Measurements from ENCODE around the gene LST1.

LST1 gene

GRCh38 chr6:31580438-31580740 lies 5.7 kb upstream of the LST1 start:
- Histone ChIP-seq H3K79me2 (ENCODE audit: insufficient read depth, low read length) (peaks cover 37% of the 10 kb centered on the region), H3K4me3 (ENCODE audit: insufficient read depth, low read length, poor library complexity, severe bottlenecking) (peak overlapping the region; percentile 86), H3K9me3 (ENCODE audit: insufficient read depth, low read length) (no peaks in the 10 kb centered on the region), H3K27me3 (ENCODE audit: low read length) (no peaks in the 10 kb centered on the region), H3K36me3 (ENCODE audit: low read length) (peaks cover 3% of the 10 kb centered on the region; the same call in 1 of the 2 replicates), H3K27ac (ENCODE audit: low read depth, low read length) (peak overlapping the region; percentile 92), H3F3A (ENCODE audit: insufficient read depth) (peaks cover 88% of the 10 kb centered on the region), H2AFZ (ENCODE audit: low read depth, low read length, severe bottlenecking) (peak overlapping the region; percentile 15), H3K9me2 (replicated peaks; ENCODE audit: insufficient read depth, low read length) (no peaks in the 10 kb centered on the region), H3K9ac (ENCODE audit: low read length) (peak overlapping the region; percentile 87), H4K20me1 (ENCODE audit: low read depth, low read length) (no peaks in the 10 kb centered on the region), H3K4me2 (ENCODE audit: low read depth, low read length, poor library complexity, severe bottlenecking) (peak overlapping the region; percentile 86)
- TF ChIP-seq, protein P1, sequence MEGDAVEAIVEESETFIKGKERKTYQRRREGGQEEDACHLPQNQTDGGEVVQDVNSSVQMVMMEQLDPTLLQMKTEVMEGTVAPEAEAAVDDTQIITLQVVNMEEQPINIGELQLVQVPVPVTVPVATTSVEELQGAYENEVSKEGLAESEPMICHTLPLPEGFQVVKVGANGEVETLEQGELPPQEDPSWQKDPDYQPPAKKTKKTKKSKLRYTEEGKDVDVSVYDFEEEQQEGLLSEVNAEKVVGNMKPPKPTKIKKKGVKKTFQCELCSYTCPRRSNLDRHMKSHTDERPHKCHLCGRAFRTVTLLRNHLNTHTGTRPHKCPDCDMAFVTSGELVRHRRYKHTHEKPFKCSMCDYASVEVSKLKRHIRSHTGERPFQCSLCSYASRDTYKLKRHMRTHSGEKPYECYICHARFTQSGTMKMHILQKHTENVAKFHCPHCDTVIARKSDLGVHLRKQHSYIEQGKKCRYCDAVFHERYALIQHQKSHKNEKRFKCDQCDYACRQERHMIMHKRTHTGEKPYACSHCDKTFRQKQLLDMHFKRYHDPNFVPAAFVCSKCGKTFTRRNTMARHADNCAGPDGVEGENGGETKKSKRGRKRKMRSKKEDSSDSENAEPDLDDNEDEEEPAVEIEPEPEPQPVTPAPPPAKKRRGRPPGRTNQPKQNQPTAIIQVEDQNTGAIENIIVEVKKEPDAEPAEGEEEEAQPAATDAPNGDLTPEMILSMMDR (IDR thresholded peaks at IDR 0.05; ENCODE audit: insufficient read depth, low read length, poor library complexity, severe bottlenecking) = no peak
- TF ChIP-seq EZH2phosphoT487 (conservative IDR thresholded peaks at IDR 0.05; ENCODE audit: low read length) = no peak

GRCh38 chr6:31580807-31581433 lies 5.2 kb upstream of the LST1 start:
- no peaks in the 10 kb centered on the region for H4K20me1 ChIP-seq (ENCODE audit: low read depth, low read length)
- peak overlapping the region; percentile 87 for H3K9ac ChIP-seq (ENCODE audit: low read length)
- no peaks in the 10 kb centered on the region for H3K9me2 ChIP-seq (replicated peaks; ENCODE audit: insufficient read depth, low read length)
- peaks cover 32% of the 10 kb centered on the region for H3K79me2 ChIP-seq (ENCODE audit: insufficient read depth, low read length)
- peak overlapping the region; percentile 86 for H3K4me2 ChIP-seq (ENCODE audit: low read depth, low read length, poor library complexity, severe bottlenecking)
- no peaks in the 10 kb centered on the region for H3K9me3 ChIP-seq (ENCODE audit: insufficient read depth, low read length)
- peaks cover 89% of the 10 kb centered on the region for H3F3A ChIP-seq (ENCODE audit: insufficient read depth)
- peaks cover 3% of the 10 kb centered on the region; the same call in 1 of the 2 replicates for H3K36me3 ChIP-seq (ENCODE audit: low read length)
- H3K27me3 ChIP-seq (ENCODE audit: low read length) = no peaks in the 10 kb centered on the region
- H2AFZ ChIP-seq (ENCODE audit: low read depth, low read length, severe bottlenecking) = peak overlapping the region; percentile 15
- peak overlapping the region; percentile 92 for H3K27ac ChIP-seq (ENCODE audit: low read depth, low read length)
- no peak for TF ChIP-seq EZH2phosphoT487 (conservative IDR thresholded peaks at IDR 0.05; ENCODE audit: low read length)
- TF ChIP-seq, protein P1 (IDR thresholded peaks at IDR 0.05; ENCODE audit: insufficient read depth, low read length, poor library complexity, severe bottlenecking) = peak; percentile 100
- H3K4me3 ChIP-seq (ENCODE audit: insufficient read depth, low read length, poor library complexity, severe bottlenecking) = peak overlapping the region; percentile 86

GRCh38 chr6:31581434-31582229 lies 4.4 kb upstream of the LST1 start:
- H3K27me3 ChIP-seq (ENCODE audit: low read length) = no peaks in the 10 kb centered on the region
- H3K9ac ChIP-seq (ENCODE audit: low read length) = peak overlapping the region; percentile 87
- H3K9me3 ChIP-seq (ENCODE audit: insufficient read depth, low read length) = no peaks in the 10 kb centered on the region
- peaks cover under 1% of the 10 kb centered on the region; the same call in 1 of the 2 replicates for H3K36me3 ChIP-seq (ENCODE audit: low read length)
- H3K4me2 ChIP-seq (ENCODE audit: low read depth, low read length, poor library complexity, severe bottlenecking) = peak overlapping the region; percentile 86
- peaks cover 85% of the 10 kb centered on the region for H3F3A ChIP-seq (ENCODE audit: insufficient read depth)
- no peak for TF ChIP-seq EZH2phosphoT487 (conservative IDR thresholded peaks at IDR 0.05; ENCODE audit: low read length)
- TF ChIP-seq, protein P1 (IDR thresholded peaks at IDR 0.05; ENCODE audit: insufficient read depth, low read length, poor library complexity, severe bottlenecking) = no peak
- H4K20me1 ChIP-seq (ENCODE audit: low read depth, low read length) = no peaks in the 10 kb centered on the region
- H2AFZ ChIP-seq (ENCODE audit: low read depth, low read length, severe bottlenecking) = no peak overlapping the region
- H3K27ac ChIP-seq (ENCODE audit: low read depth, low read length) = peak overlapping the region; percentile 92
- peak overlapping the region; percentile 86 for H3K4me3 ChIP-seq (ENCODE audit: insufficient read depth, low read length, poor library complexity, severe bottlenecking)
- peaks cover 25% of the 10 kb centered on the region for H3K79me2 ChIP-seq (ENCODE audit: insufficient read depth, low read length)
- no peaks in the 10 kb centered on the region for H3K9me2 ChIP-seq (replicated peaks; ENCODE audit: insufficient read depth, low read length)
